HEK293 (cell line): Measurements from ENCODE around the gene RANBP3L.

ENCODE experiments used
- CTCF ChIA-PET: fragments of 350-600 bp; formaldehyde crosslinking; extraction: SDS; loops from one replicate; lab custom pipeline; 2021; ENCODE audit warnings: antibody characterized with exemption; lab: Yijun Ruan, JAX
- POLR2A ChIA-PET: fragments of 300-600 bp; formaldehyde crosslinking; extraction: SDS; loops from one replicate; lab custom pipeline; 2020; ENCODE audit warnings: antibody characterized with exemption, inconsistent platforms; lab: Yijun Ruan, JAX
- H3K27ac ChIP-seq: fragments of 200-500 bp; sonication (Bioruptor generic); 2 replicates; pipeline ENCODE4 v1.5.1; 2014; ENCODE audit warnings: low read depth, low read length, control low read depth, inconsistent platforms; ENCODE audit errors: extremely low read depth
- H3K36me3 ChIP-seq, 2 experiments: fragments of 200-500 bp in 1 of 2; sonication (Bioruptor generic) in 1 of 2; 1 replicate in 1 of 2; 2 replicates in 1 of 2; pipeline ENCODE4 v1.5.1; 2014 to 2017; ENCODE audit warnings: inconsistent platforms in 2 of 2, low read length in 2 of 2; ENCODE audit not compliant: control insufficient read depth in 2 of 2, insufficient read depth in 1 of 2
- H3K4me1 ChIP-seq: fragments of 200-500 bp; sonication (Bioruptor generic); 2 replicates; pipeline ENCODE4 v1.5.1; 2014; ENCODE audit warnings: mild to moderate bottlenecking, low read length, inconsistent platforms; ENCODE audit not compliant: control insufficient read depth, insufficient read depth
- H3K4me3 ChIP-seq: 2 replicates; pipeline ENCODE4 v1.5.1; 2011; ENCODE audit warnings: low read depth, mild to moderate bottlenecking, control low read depth, low read length, moderate library complexity
- H3K9me3 ChIP-seq: fragments of 200-500 bp; sonication (Bioruptor generic); 2 replicates; pipeline ENCODE4 v1.5.1; 2014; ENCODE audit warnings: low read depth, low read length, inconsistent platforms; ENCODE audit not compliant: control insufficient read depth, insufficient read depth
- GLI2 ChIP-seq: fragments of 450-650 bp; formaldehyde crosslinking; IDR thresholded peaks from 2 replicates; pipeline ENCODE4; 2017; ENCODE audit warnings: missing biosample characterization, missing genetic modification characterization, low read depth, borderline replicate concordance
- HIC1 ChIP-seq: fragments of 450-650 bp; formaldehyde crosslinking; IDR thresholded peaks from 2 replicates; pipeline ENCODE4 v1.5.1; 2016; ENCODE audit warnings: missing biosample characterization, missing genetic modification characterization
- HOXA7 ChIP-seq: sonication (generic); formaldehyde crosslinking; IDR thresholded peaks from 2 replicates; pipeline ENCODE4 v1.8.1; 2022; ENCODE audit warnings: missing genetic modification reagents, borderline replicate concordance
- KLF7 ChIP-seq: fragments of 450-650 bp; formaldehyde crosslinking; IDR thresholded peaks from 2 replicates; pipeline ENCODE4 v1.5.1; 2016; ENCODE audit warnings: missing biosample characterization, missing genetic modification characterization, borderline replicate concordance
- MEIS1 ChIP-seq: sonication (generic); formaldehyde crosslinking; IDR thresholded peaks from 2 replicates; pipeline ENCODE4 v1.8.1; 2022; ENCODE audit warnings: missing genetic modification reagents, mild to moderate bottlenecking, borderline replicate concordance
- OSR2 ChIP-seq: fragments of 450-650 bp; formaldehyde crosslinking; IDR thresholded peaks from 2 replicates; pipeline ENCODE4 v1.5.1; 2016; ENCODE audit warnings: missing biosample characterization, missing genetic modification characterization
- PRDM2 ChIP-seq: fragments of 450-650 bp; formaldehyde crosslinking; IDR thresholded peaks from 2 replicates; pipeline ENCODE4 v1.5.1; 2016; ENCODE audit warnings: missing biosample characterization, missing genetic modification characterization, borderline replicate concordance
- PRDM4 ChIP-seq: fragments of 450-650 bp; formaldehyde crosslinking; IDR thresholded peaks from 2 replicates; pipeline ENCODE4 v1.5.1; 2017; ENCODE audit warnings: missing biosample characterization, missing genetic modification characterization
- PRDM6 ChIP-seq: fragments of 450-650 bp; formaldehyde crosslinking; IDR thresholded peaks from 2 replicates; pipeline ENCODE4 v1.5.1; 2017; ENCODE audit warnings: missing biosample characterization, missing genetic modification characterization
- SETDB1 ChIP-seq: IDR thresholded peaks from one replicate; pipeline ENCODE4 v1.6.1; 2017; ENCODE audit warnings: mild to moderate bottlenecking, low read length, moderate library complexity, mixed read lengths; ENCODE audit not compliant: insufficient read length
- SP3 ChIP-seq: fragments of 450-650 bp; formaldehyde crosslinking; IDR thresholded peaks from 2 replicates; pipeline ENCODE4 v1.5.1; 2016; ENCODE audit warnings: missing biosample characterization, missing genetic modification characterization
- TRIM28 ChIP-seq: IDR thresholded peaks from 2 replicates; pipeline ENCODE4 v1.6.1; 2011; ENCODE audit warnings: low read length, control low read depth, borderline replicate concordance
- ZBTB1 ChIP-seq: fragments of 450-650 bp; formaldehyde crosslinking; IDR thresholded peaks from 2 replicates; pipeline ENCODE4 v1.5.1; 2016; ENCODE audit warnings: missing biosample characterization, missing genetic modification characterization
- ZBTB48 ChIP-seq: fragments of 450-650 bp; formaldehyde crosslinking; IDR thresholded peaks from 2 replicates; pipeline ENCODE4 v1.5.1; 2016; ENCODE audit warnings: missing biosample characterization, missing genetic modification characterization
- ZNF2 ChIP-seq: fragments of 450-650 bp; formaldehyde crosslinking; IDR thresholded peaks from 2 replicates; pipeline ENCODE4 v1.5.1; 2016; ENCODE audit warnings: missing biosample characterization, missing genetic modification characterization
- ZNF366 ChIP-seq: fragments of 450-650 bp; formaldehyde crosslinking; conservative IDR thresholded peaks from 2 replicates; pipeline ENCODE4 v1.5.1; 2016; ENCODE audit warnings: missing biosample characterization, missing genetic modification characterization
- ZNF548 ChIP-seq: fragments of 450-650 bp; formaldehyde crosslinking; IDR thresholded peaks from 2 replicates; pipeline ENCODE4 v1.5.1; 2016; ENCODE audit warnings: missing biosample characterization, missing genetic modification characterization
- ZNF600 ChIP-seq: fragments of 450-650 bp; formaldehyde crosslinking; IDR thresholded peaks from 2 replicates; pipeline ENCODE4 v1.5.1; 2016; ENCODE audit warnings: missing biosample characterization, missing genetic modification characterization
- ZNF704 ChIP-seq: fragments of 450-650 bp; formaldehyde crosslinking; IDR thresholded peaks from 2 replicates; pipeline ENCODE4 v1.5.1; 2016; ENCODE audit warnings: missing biosample characterization, missing genetic modification characterization
- ZSCAN4 ChIP-seq: fragments of 450-650 bp; formaldehyde crosslinking; IDR thresholded peaks from 2 replicates; pipeline ENCODE4 v1.5.1; 2017; ENCODE audit warnings: missing biosample characterization, missing genetic modification characterization

The RANBP3L gene

GRCh38 chr5:36301858-36302603 is at the start of gene RANBP3L:
TSS of gene RANBP3L (minus strand) at chr5:36301902. CDS start at chr5:36301416, 486 bp downstream.
- H3K27ac ChIP-seq, result peak within 1 kb of the TSS; percentile 77
- H3K9me3 ChIP-seq, result no peaks in the 10 kb centered on the region
- H3K4me3 ChIP-seq, result peak within 1 kb of the TSS; percentile 19
- no peaks in the 10 kb centered on the region for H3K36me3 ChIP-seq
- ChIA-PET CTCF (interaction anchor here (0.5 to 3.3 kb wide), 13 partner anchors 9 to 645 kb away, joined by 3 to 20 read pairs (median 4); partner anchors contain the start of gene NADK2), POLR2A (interaction anchor here (0.7 kb wide), 1 partner anchor 60 kb away, joined by 7 read pairs; the partner anchor contains the start of gene NADK2)
- peaks cover 25% of the 10 kb centered on the region for H3K4me1 ChIP-seq
- TF ChIP-seq ZSCAN4 (tag by site-specific recombination) (no peak), PRDM4 (peak; percentile 68), HOXA7 (no peak), SP3 (tag by site-specific recombination) (peak; percentile 15; the same call in 1 of the 2 replicates), GLI2 (tag by site-specific recombination) (0 out of 2 replicates have a peak, but pooled peaks have one; percentile 41), PRDM2 (tag by site-specific recombination) (no peak), ZBTB48 (tag by site-specific recombination) (peak; percentile 43; the same call in 1 of the 2 replicates), MEIS1 (CRISPR knock-in tag) (no peak), ZNF2 (tag by site-specific recombination) (peak; percentile 82), ZNF704 (no peak), ZNF600 (tag by site-specific recombination) (peak; percentile 87), ZBTB1 (no peak), OSR2 (tag by site-specific recombination) (peak; percentile 91), ZNF366 (tag by site-specific recombination) (0 out of 2 replicates have a peak, but pooled peaks have one; percentile 24), TRIM28 (peak; percentile 80), PRDM6 (tag by site-specific recombination) (peak; percentile 100), ZNF548 (tag by site-specific recombination) (no peak), KLF7 (0 out of 2 replicates have a peak, but pooled peaks have one; percentile 40), SETDB1 (no peak), HIC1 (tag by site-specific recombination) (no peak)
